GM18873 (cell line): ENCODE results near the gene MTX1.
"Not testable (repeated sequence)": the region's sequence is repeated elsewhere in the genome, so short reads cannot be mapped to it uniquely, and the experiment has no call there.

ENCODE experiments used
- ATAC-seq: cut with Tn5 transposase; IDR thresholded peaks from one replicate; pipeline ENCODE4 v1.9.1; 2021; ENCODE audit warnings: mild to moderate bottlenecking, moderate library complexity, moderate number of reproducible peaks; ENCODE audit not compliant: unreplicated experiment, low FRiP score

Gene MTX1

DNA sequence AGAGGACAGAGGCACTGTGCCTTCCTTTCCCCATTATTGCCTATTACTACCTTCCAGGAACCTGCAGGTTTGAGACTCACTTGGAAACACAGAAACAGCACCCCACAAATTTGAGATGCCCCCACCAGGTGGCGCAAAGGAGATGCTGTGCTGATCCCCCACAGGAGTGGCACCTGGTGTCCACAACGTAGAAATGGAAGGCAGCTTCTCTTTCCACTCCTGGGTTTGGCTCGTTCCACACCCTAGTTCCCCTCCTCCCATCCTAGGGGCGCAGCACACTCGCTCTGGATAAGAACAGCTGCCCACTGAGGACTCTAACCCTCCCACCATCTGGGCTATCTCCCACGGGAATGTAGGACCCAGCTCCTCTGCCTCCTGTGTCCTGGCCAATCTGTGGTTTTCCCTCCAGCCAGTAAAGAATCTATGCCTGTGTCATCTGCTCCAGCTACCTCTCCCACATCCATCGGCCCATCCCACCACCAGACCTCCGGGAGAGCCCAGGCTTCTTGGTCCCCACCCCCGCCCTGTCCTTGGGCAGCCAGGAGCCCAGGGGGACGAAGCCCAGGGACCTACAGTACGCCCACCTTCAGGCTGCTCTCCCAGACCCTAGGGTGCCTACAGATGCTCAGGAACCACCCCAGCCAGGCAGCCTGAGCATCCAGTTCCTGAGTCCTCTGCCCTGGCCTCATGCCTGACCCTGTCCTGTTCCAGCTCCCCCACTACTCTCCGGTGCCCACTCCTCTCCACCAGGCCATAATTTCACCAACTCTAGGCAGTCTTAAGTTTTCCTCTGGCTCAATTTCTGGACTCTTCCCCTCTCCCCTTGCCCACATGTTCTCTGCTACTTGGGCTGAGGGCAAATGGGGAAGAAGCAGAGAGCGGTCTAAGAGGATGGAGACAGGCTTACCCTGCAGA lies 1.3 kb upstream of the MTX1 start:
- ATAC-seq: no peak

DNA sequence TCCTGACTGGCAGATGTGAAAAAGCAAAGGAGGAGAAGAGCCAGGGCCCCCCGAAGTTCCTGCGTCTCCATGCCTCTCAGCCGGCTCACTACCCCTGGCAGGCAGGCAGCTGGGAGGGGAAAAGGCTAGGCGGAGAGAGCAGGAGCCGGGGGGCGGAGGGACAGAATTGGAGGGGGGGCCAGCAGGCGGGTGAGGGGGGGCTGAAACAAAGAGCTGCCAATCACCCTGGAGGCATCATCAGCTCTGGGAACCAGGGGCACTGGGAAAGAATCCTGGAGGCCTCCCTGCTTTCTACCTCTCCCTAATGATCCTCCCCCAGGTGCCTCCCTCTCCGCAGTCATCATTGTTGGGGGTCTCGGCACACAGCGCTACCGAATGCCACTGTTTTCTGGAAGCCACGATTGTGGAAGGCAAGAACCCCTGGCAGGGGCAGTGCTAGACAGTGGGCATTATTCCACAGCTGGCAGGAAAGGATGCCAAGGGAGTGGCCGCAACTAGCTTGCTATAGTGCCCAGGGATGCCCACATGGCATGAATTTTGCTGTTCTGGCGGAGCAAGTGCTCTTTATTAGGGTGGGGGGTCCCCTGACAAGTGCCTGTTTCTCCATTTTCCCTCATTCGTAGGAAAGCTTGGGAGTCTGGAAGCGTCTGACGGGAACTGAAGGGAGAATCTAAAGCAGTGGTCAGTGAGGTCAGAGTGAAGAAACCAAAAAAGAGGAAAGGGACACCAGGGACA lies 522 bp upstream of the MTX1 start, which contains the start of gene THBS3:
THBS3 (minus strand) TSS at position 92 of the 735 bp plus-strand sequence; CDS start at position 71, 21 bp downstream.
- no peak for ATAC-seq

DNA sequence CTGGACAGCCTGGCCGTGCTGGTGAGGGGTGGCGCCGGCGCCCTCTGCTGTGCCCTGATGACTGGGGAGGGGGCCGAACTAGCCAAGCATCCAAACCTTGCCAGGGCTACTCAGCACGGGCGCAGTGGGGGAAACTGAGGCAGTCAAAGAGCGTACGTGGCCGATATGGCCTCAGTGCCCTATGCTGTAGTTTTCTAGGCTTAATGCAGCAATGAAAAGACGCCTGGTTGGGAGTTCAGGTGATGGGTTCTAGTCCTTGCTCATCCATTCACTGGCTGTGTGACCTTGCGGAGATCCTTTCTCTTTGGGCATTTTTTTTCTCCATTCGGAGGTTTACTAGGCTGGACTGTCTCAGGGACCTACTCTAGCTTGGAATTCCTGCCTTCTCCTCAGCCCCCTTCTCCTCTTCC lies 822 bp downstream of the MTX1 start:
- ATAC-seq: no peak

DNA sequence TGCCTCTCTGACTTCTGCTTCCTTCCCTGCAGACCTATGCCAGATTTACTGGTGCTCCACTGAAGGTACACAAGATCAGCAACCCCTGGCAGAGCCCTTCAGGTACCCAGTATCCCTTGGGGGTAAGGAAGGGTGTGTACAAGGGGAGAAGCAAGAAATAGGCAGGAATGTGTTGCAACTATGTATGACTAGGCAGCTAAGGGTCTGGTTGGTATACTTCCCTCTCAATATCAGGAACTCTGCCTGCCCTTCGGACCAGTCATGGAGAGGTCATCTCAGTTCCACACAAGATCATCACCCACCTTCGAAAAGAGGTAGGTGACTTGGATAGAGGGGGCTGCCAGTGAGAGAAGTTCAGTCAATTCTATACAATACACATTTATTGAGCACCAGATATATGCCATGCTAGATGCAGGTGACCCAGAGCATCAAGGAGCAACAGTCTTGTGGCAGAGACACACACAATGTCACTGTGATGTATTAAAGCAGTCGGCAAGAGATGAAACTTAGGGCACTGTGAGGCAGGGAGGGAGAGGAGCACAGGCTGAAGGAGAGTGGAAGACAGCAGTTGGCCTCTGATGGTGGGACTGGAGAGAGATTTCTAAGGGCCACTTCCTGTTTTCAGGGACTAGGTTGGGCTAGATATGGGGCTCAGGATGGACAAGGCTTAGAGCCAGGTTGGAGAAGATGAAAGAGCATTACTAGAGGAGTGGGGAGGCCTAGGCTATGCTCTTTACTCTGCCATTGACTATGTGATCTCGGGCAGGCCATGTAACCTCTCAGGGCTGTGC lies 2.0 kb downstream of the MTX1 start:
- ATAC-seq: no peak

DNA sequence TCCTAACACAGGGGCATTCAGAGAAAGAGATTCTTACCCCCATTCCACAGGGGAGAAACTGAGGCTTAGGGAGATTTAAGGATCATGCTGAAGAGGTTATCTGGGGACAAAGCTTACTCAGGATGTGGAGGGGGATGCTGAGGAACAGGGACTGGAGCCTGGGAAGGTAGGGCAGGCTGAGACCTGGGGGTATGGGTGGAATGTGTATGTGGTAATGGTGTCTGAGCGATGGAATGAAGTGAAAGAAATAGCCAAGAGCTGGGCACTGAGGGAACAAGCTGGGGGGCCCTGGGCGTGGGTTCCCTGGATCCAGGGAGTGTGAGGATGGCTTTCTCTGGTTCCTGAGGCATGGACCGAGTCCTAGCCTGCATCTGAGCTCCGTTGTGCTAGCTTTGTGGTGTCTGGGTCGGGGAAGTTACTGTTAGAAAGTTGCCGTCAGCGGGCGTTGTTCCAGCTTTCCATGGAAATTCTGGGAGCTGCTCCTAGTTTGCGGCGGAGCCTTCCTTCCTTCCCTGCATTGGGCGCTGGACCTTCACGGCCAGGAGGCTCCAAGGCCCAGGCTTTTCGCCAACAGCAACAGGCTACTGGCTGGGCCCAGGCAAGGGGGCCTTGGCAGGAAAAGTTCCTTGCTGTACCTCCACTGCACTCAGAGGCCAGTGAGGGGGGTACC lies 3.0 kb downstream of the MTX1 start:
- not testable (repeated sequence) for ATAC-seq

DNA sequence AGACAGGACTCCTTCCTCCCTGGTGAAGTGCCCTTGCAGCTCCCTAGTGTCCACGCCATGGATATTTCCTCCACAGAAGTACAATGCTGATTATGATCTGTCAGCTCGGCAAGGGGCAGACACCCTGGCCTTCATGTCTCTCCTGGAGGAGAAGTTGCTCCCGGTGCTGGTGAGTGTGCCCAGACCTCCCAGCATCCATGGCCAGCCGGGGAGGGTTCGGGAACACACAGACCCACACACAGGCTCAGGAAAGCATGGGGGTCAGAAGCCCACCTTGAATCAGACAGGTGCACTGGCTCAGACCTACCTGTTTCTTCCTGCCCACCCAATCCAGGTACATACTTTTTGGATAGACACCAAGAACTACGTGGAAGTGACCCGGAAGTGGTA lies 3.6 kb downstream of the MTX1 start:
- ATAC-seq: not testable (repeated sequence)

DNA sequence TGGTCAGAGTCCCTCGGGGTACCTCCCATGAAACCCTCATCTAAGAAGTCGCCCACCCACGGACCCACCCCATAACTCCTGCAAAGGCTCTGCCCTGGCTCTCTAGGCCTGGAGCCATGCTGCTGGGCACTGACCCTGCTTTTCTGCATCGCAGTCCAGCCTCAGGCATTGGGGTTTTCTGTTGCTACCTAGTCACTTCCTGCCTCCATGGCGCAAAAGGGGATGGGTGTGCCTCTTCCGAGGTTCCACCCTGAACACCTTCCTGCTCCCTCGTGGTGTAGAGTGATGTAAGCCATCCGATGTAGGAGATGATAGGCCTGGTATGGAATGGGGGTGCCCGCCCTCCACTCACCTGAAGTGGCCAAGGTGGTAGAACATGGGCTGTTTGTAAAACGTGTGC lies 6.2 kb downstream of the MTX1 start:
- not testable (repeated sequence) for ATAC-seq

DNA sequence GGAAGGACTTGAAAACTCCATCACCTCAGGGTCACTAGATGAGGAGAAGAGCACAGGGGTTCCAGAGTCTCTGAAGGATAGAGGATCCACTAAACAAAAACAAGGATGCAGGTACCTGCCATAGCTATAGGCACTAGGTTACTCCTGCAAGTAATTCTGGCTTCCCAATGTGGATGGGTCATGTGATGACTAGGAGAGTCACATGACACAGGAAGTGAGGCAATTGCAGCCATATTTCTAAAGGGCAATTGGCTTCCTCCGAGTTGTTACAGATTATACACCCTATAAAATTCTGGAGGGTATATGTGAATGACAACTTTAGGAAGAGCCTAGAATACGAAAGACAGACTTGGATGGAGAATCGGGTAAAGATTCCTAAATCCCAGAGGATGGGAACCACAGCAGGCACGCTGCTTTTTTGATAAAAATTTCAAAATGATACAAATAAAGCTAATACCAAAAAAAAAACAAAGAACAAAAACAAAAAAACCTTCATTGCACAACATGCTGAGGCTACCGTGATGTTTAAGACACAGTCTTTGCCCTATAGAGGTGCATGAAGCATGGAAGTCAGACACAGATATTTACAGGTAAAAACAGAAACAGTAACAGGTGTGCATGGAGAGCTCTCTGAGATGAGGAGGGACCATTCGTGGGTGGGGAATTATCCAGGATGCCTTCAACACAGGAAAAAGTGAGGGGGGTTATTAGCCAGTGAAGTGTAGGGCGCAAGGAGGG lies 10.5 kb downstream of the MTX1 start:
- no peak for ATAC-seq

DNA sequence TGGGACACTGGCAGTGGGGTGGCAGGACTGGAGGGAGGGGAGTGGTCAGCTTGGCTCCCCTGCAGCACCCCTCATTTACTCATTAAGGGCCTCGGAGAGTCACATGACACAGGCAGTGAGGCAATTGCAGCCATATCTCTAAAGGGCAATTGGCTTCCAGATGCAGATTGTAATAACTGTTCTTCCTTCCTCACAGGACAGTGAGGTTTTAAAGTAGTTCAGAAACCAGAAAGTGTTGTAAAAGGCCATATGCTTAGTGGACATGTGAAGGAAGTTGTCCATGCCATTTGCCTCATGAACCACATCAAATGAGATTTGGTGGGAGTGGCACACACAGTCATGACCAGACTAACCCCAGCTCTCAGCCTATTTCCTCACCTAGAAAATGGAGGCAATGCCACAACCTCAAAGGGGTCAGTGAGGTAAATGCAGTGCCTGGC lies 11.1 kb downstream of the MTX1 start:
- ATAC-seq: no peak

DNA sequence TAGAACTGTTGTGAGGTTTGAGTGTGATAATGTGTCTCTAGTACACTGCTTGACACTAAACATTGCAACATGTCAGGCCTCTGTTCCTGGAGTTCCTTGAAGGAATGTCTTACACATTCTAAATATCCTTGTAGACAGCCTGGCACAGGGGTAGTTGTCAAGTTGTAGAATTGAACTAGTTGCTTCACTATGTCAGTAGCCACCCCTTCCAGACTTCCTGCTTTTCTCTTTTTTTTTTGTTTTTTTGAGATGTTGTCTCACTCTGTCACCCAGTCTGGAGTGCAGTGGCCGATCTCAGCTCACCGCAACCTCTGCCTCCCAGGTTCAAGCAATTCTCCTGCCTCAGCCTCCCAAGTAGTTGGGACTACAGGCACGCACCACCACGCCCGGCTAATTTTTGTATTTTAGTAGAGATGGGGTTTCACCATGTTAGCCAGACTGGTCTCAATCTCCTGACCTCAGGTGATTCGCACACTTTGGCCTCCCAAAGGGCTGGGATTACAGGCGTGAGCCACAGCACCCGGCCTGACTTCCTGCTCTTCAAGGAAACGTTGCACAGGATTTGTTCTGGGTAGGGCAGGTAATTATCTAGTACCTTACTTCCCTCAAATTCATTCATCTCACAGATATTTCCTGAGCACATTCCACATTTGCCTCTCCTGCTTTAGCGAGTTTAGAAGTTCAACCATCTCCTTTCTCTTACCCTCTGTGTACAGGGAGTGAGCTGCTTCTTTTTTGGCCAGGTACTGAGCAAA lies 11.9 kb downstream of the MTX1 start:
- not testable (repeated sequence) for ATAC-seq

DNA sequence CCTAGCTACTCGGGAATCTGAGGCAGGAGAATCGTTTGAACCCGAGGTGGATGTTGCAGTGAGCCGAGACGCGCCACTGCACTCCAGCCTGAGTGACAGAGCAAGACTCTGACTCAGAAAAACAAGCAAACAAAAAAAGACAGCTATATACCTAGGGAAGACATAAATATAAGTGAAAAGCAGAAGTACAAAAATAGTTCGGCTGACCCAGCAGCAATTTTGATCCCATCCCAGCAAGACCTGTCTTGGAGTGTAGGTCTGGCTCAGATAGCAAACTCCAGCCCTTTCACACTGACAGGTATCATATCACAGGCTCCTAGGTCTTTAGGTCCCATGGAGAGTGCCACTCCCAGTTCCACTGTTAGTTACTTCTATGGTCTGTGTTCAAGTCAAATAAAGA lies 14.6 kb downstream of the MTX1 start:
- ATAC-seq: no peak

DNA sequence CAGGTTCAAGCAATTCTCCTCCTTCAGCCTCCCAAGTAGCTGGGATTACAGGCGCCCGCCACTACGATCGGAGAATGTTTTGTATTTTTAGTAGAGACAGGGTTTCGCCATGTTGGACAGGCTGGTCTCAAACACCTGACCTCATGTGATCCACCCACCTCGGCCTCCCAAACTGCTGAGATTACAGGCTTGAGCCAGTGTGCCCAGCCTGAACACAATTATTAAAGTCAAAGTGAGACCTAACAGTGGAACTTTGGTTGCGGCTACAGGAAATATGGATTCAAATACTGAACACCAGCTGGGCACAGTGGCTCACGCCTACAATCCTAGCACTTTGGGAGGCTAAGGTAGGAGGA lies 16.9 kb downstream of the MTX1 start:
- ATAC-seq: not testable (repeated sequence)

DNA sequence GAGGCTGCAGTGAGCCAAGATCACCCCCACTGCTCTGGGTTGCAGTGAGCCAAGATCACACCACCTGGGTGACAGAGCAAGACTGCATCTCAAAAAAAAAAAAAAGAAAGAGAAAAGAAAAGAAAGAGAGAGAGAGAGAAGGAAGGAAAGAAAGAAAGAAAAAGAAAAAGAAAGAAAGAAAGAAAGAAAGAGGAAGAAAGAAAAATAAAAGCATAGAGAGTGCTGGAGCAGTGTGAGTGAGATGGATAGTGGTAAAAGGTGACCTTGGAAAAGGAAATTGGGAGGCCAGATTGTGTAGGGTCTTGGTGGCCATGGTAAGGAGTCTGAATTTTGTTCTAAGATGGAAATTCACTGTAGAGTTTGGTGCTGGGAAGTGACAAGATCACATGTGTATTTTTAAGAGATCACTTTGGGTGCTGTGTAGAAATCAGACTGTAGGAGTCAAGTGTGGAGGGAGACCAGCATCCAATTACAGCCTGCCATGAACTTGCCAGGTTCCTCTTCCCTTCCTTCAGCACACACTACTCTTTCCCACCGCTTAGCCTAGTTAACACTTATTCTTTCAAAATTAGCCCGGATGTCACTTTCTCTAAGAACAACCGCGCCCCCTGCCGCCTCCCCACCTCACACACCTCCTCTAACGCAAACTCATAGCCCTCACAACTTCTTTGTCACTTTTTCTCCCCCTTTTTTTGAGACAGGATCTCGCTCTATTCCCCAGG lies 17.9 kb downstream of the MTX1 start:
- ATAC-seq: no peak

DNA sequence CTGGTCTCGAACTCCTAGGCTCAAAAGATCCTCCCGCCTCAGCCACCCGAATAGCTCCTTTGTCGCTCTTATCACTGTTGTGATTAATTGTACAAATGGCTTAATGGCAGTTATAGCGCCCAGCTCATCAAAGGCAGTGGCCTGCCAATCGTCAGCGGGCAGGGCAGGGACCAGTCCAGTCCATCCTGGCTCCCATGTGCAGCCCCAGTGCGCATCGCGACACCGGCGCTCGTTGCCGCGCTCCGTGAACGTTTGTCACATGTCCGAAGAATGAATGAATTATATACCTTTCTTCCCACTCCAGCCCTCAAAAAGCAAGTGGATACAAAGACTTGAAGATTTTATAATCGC lies 18.4 kb downstream of the MTX1 start:
- no peak for ATAC-seq

DNA sequence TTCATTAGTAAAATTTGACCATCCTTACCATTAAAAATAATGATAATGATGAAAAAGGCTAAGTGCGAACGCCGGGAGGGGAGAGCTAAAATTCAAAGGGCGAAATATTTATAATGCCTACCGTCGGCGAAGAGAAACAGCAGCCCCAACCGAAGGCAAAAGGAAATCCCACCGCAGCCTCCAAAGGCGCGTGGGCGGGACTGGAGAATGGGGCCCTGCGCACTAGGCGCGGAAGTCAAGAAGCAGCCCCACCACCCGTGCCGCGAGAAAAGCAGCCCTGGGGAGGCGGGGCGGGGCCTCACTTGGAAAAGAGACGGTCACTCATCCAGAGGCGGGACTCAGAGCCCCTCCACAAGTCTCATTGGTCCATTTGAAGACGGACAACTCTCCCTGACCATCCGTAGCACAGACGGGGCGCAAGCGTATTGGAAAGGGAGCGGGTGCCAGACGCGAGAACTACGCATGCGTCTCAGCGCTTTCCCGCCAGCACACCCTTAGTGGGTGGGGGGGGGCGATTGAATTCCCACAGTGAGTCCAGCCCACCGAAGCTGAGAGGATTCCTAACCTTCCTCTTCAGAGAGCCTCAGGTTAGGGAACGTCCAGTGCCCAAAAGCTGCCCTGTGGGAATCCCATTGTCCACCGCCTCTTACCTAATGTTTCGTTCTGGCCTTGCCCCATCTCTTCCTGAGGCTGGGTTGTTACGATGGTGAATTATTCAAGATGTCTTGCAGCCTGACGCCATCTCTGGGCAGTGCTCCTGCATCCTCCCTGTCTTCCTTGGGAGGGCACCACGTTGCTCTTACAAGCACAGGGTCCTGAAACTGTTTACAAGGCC lies 19.0 kb downstream of the MTX1 start:
- peak; percentile 92 for ATAC-seq

DNA sequence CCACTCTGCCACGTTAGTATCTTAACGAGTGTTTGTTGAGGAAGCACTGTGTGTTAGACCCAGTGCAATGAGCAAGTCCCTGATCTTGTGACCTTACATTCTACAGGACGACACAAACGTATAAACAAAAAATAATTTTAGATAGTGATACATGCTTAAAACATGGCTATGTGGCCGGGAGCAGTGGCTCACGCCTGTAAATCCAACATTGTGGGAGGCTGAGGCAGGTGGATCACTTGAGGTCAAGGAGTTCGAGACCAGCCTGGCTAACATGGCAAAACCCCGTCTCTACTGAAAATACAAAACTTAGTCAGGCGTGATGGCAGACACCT lies 19.6 kb downstream of the MTX1 start:
- ATAC-seq: no peak

DNA sequence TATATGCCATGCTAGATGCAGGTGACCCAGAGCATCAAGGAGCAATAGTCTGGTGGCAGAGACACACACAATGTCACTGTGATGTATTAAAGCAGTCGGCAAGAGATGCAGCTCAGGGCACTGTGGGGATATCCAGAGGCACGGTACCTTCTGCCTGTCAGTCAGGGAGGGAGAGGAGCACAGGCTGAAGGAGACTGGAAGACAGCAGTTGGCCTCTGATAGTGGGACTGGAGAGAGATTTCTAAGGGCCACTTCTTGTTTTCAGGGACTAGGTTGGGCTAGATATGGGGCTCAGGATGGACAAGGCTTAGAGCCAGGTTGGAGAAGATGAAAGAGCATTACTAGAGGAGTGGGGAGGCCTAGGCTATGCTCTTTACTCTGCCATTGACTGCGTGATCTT lies 22.8 kb downstream of the MTX1 start:
- ATAC-seq: not testable (repeated sequence)
